GM21381 (cell line): ENCODE results near the gene MEIOB.
"Not testable (repeated sequence)": the region's sequence is repeated elsewhere in the genome, so short reads cannot be mapped to it uniquely, and the experiment has no call there.

ENCODE experiments used
- ATAC-seq: cut with Tn5 transposase; IDR thresholded peaks from one replicate; pipeline ENCODE4 v1.9.1; 2021; ENCODE audit warnings: mild to moderate bottlenecking, moderate library complexity; ENCODE audit not compliant: unreplicated experiment

MEIOB gene

GRCh38 chr16:1907226-1907860 is 35.4 kb upstream of the MEIOB start:
- ATAC-seq, result no peak

- no peak for ATAC-seq
These were observed 34.8 kb upstream of the MEIOB start for GRCh38 chr16:1906846-1907165.

GRCh38 chr16:1906055-1906845 is 34.3 kb upstream of the MEIOB start:
- ATAC-seq, result no peak

- no peak for ATAC-seq
These were observed 32.2 kb upstream of the MEIOB start for GRCh38 chr16:1903845-1904840.

- ATAC-seq, result no peak
These were observed 31.2 kb upstream of the MEIOB start for GRCh38 chr16:1903220-1903574.

- no peak for ATAC-seq
These were observed 30.7 kb upstream of the MEIOB start for GRCh38 chr16:1902547-1903219.

GRCh38 chr16:1900452-1900774 is 28.4 kb upstream of the MEIOB start:
- no peak for ATAC-seq

- no peak for ATAC-seq
These were observed 27.9 kb upstream of the MEIOB start for GRCh38 chr16:1899641-1900451.

GRCh38 chr16:1897692-1898091 is 25.7 kb upstream of the MEIOB start:
- ATAC-seq, result not testable (repeated sequence)

- ATAC-seq, result no peak
These were observed 24.1 kb upstream of the MEIOB start for GRCh38 chr16:1895949-1896675.

- ATAC-seq, result no peak
These were observed 23.1 kb upstream of the MEIOB start for GRCh38 chr16:1895068-1895467.

- ATAC-seq, result no peak
These were observed 18.7 kb upstream of the MEIOB start for GRCh38 chr16:1890708-1891050.

- no peak for ATAC-seq
These were observed 18.2 kb upstream of the MEIOB start for GRCh38 chr16:1890024-1890707.

- ATAC-seq, result no peak
These were observed 15.9 kb upstream of the MEIOB start for GRCh38 chr16:1887711-1888354.

GRCh38 chr16:1884889-1885288 is 12.9 kb upstream of the MEIOB start:
- ATAC-seq, result no peak

- no peak for ATAC-seq
These were observed 12.3 kb upstream of the MEIOB start for GRCh38 chr16:1884155-1884760.

GRCh38 chr16:1881172-1881571 is 9.2 kb upstream of the MEIOB start:
- not testable (repeated sequence) for ATAC-seq

- no peak for ATAC-seq
These were observed 7.5 kb upstream of the MEIOB start for GRCh38 chr16:1879477-1879876.
